Heart left ventricle (tissue), 16 donors: ENCODE results near the gene DOCK1. TPM values are rescaled to one million over a fixed set of nuclear protein-coding genes. Genes with fewer than 3 reads are reported as not detected.

Experiments
- ATAC-seq, 4 donors: fragments of 200-7000 bp; cut with Tn5 transposase; one replicate each; pipeline ENCODE4 v1.9.1; 2020 to 2022; ENCODE audit warnings: moderate library complexity in 4 of 4, mild to moderate bottlenecking in 3 of 4, moderate number of reproducible peaks in 1 of 4
- DNase-seq, 5 donors: peaks; one replicate each; pipeline ENCODE4 v3.0.0-alpha.2; 2020
- H3K27ac ChIP-seq, 12 donors: fragments of 200-600 bp; sonication (generic) in 4 of 12; one replicate each; pipeline versions ENCODE4 v1.5.0 to v1.8.0; 2016 to 2022; ENCODE audit warnings: mild to moderate bottlenecking in 2 of 12
- H3K27me3 ChIP-seq, 9 donors: fragments of 200-600 bp; sonication (generic) in 2 of 9; one replicate each; pipeline versions ENCODE4 v1.5.1 to v1.8.0; 2016 to 2022; ENCODE audit warnings: mild to moderate bottlenecking in 3 of 9
- H3K36me3 ChIP-seq, 9 donors: fragments of 200-600 bp; sonication (generic) in 2 of 9; one replicate each; pipeline versions ENCODE4 v1.5.0 to v1.8.0; 2018 to 2022; ENCODE audit warnings: mild to moderate bottlenecking in 2 of 9
- H3K4me1 ChIP-seq, 12 donors: fragments of 200-600 bp; sonication (generic) in 4 of 12; one replicate each; pipeline versions ENCODE4 v1.5.0 to v1.8.0; 2016 to 2022; ENCODE audit warnings: mild to moderate bottlenecking in 3 of 12
- H3K4me3 ChIP-seq, 12 donors: fragments of 200-600 bp; sonication (generic) in 4 of 12; one replicate each; pipeline versions ENCODE4 v1.5.0 to v1.8.0; 2017 to 2022; ENCODE audit warnings: mild to moderate bottlenecking in 9 of 12, moderate library complexity in 4 of 12
- H3K9me3 ChIP-seq, 12 donors: fragments of 200-600 bp; sonication (generic) in 4 of 12; one replicate each; pipeline versions ENCODE4 v1.5.0 to v1.8.0; 2016 to 2022; ENCODE audit warnings: mild to moderate bottlenecking in 1 of 12
- POLR2A ChIP-seq, 2 donors: fragments of 450-650 bp; IDR thresholded peaks; one replicate each; pipeline ENCODE4 v1.6.1; 2017; ENCODE audit warnings: antibody characterized with exemption in 2 of 2, mild to moderate bottlenecking in 2 of 2, moderate library complexity in 2 of 2
- WGBS, 4 donors: extraction: QIAGEN DNeasy Blood & Tissue Kit in 2 of 4; methylation state at CpG; one replicate each; pipeline versions ENCODE4 v1.1.5 to v1.1.7; 2013 to 2018; 5-methylcytosine and 5-hydroxymethylcytosine counted together
- intact Hi-C, 10 donors: fragments of 100-400 bp; cut with DNase I; formaldehyde crosslinking; loops; one replicate each; pipeline versions ENCODE4 v1.11.1 to v1.14.2; 2022
- polyA plus RNA-seq, 2 donors: library from polyadenylated mRNA; stranded (reverse); fragments of 200-250 nt; gene quantifications; one replicate each; pipeline ENCODE4 v1.2.3, GENCODE V29; 2013
- total RNA-seq, 9 donors: library from RNA; depleted of rRNA in 2 of 9; stranded (reverse); fragments of >200 nt in 2 of 9; fragmentation: NEBNext Ultra II Directional in 3 of 9; extraction: Animal tissue kit (Norgen Biotek cat#: 25700) in 3 of 9; gene quantifications; one replicate each; pipeline versions ENCODE4 v1.1.0 to v1.2.4, GENCODE V29; 2016 to 2023
- TF ChIP-seq, protein P1 (sequence below), 12 donors: fragments of 200-600 bp; sonication (generic) in 4 of 12; IDR thresholded peaks; one replicate each; pipeline versions ENCODE4 v1.5.0 to v1.8.0; 2018 to 2022; ENCODE audit warnings: antibody characterized with exemption in 12 of 12, mild to moderate bottlenecking in 5 of 12
- donor health status: ischemic (EF 13 %, LVEDD 7.1; RV severe dilation, severe dysfunction).
- donor health status: healthy with polysubstance abuse.
- donor health status: DM: no; HTN: yes; CAD: no.
- donor health status: DM: no; HTN: no; CAD: no.
- donor health status: ischemic (EF 25% LVEDD 6.9; RV normal size, moderate dysfunction).
- donor health status: ischemic (EF 25% LVEDD 5.7; RV mildly dilated, moderate dysfunction).
- donor health status: healthy.
- donor health status: DM: yes; HTN: yes; CAD: no.
- donor health status: ischemic (EF 35%, LVEDD 5.7; RV mildly dilated, moderate dysfunction).
- donor health status: nonischemic (EF 11% LVEDD 7.7; RV severe dilation, severe dysfunction).
- donor health status: DM: yes; HTN: yes; CAD: no.
- donor health status: PGD.
- donor health status: ischemic (EF 29% LVEDD 5.4; RV normal size, mild dysfunction).
- donor health status: nonischemic (EF 23%, LVEDD 6.1; RV moderate dilation, normal function).

DOCK1 gene
- total and polyA plus RNA-seq, 11 donors, result 5.0 to 31.6 (median 18.6) TPM

DNA sequence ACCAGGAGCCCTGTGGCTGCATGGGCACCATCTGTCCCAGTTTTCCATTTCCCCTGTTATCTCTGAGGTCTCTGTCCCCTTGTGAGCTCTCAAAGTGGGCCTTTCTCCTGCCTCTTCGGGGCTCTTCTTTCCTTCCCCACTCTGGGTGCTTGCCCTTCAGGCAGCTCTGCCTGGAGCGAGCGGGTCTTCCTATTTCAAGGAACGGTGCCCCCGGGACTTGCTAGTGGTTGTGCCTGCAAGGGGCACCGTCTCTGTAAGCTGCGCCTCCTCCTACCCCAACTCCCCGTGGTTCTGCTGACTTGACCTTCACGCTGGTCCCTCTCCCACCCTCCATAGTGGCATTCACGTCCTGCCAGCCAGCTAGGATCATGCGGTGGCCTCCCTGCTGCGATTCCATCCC lies 110.1 kb downstream of the DOCK1 start:
- no peaks in the 10 kb centered on the region for H3K27me3 ChIP-seq
- DNase-seq, result no peak
- TF ChIP-seq, protein P1, sequence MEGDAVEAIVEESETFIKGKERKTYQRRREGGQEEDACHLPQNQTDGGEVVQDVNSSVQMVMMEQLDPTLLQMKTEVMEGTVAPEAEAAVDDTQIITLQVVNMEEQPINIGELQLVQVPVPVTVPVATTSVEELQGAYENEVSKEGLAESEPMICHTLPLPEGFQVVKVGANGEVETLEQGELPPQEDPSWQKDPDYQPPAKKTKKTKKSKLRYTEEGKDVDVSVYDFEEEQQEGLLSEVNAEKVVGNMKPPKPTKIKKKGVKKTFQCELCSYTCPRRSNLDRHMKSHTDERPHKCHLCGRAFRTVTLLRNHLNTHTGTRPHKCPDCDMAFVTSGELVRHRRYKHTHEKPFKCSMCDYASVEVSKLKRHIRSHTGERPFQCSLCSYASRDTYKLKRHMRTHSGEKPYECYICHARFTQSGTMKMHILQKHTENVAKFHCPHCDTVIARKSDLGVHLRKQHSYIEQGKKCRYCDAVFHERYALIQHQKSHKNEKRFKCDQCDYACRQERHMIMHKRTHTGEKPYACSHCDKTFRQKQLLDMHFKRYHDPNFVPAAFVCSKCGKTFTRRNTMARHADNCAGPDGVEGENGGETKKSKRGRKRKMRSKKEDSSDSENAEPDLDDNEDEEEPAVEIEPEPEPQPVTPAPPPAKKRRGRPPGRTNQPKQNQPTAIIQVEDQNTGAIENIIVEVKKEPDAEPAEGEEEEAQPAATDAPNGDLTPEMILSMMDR (IDR thresholded peaks at IDR 0.05), result no peak
- no peak for TF ChIP-seq POLR2A (IDR thresholded peaks at IDR 0.05)
- H3K4me3 ChIP-seq, result no peak overlapping the region
- H3K9me3 ChIP-seq, result no peaks in the 10 kb centered on the region
- ATAC-seq, result no peak
- WGBS, 4 donors, result 95 to 97% (median 97%) methylated on average over 12 of the region's 12 CpGs
- H3K36me3 ChIP-seq, result peaks cover 0 to 67% (median 24%) of the 10 kb centered on the region in 9 donors
- intact Hi-C loops, result no loop called here
- H3K4me1 ChIP-seq, result peaks cover 0 to 21% (median 7%) of the 10 kb centered on the region in 12 donors
- no peak overlapping the region for H3K27ac ChIP-seq

- no peaks in the 10 kb centered on the region for H3K9me3 ChIP-seq
- intact Hi-C loops, result no loop called here
- H3K4me1 ChIP-seq, result peaks cover 0 to 21% (median 7%) of the 10 kb centered on the region in 12 donors
- TF ChIP-seq, protein P1 (IDR thresholded peaks at IDR 0.05), result no peak
- no peak for TF ChIP-seq POLR2A (IDR thresholded peaks at IDR 0.05)
- peaks cover 0 to 58% (median 24%) of the 10 kb centered on the region in 9 donors for H3K36me3 ChIP-seq
- ATAC-seq (no peak), DNase-seq (no peak)
- no peak overlapping the region for H3K27ac ChIP-seq
- no peaks in the 10 kb centered on the region for H3K27me3 ChIP-seq
- H3K4me3 ChIP-seq, result no peak overlapping the region
- WGBS, 4 donors, result 86 to 97% (median 89%) methylated on average over 10 to 11 of the region's 11 CpGs
These were observed 111.1 kb downstream of the DOCK1 start for GRCh38 chr10:127016331-127016730.

GRCh38 chr10:127017541-127018297 lies 112.5 kb downstream of the DOCK1 start:
- Histone ChIP-seq H3K9me3 (no peaks in the 10 kb centered on the region), H3K4me3 (no peak overlapping the region), H3K36me3 (peaks cover 0 to 53% (median 19%) of the 10 kb centered on the region in 9 donors), H3K27ac (no peak overlapping the region), H3K4me1 (peaks cover 0 to 13% (median 7%) of the 10 kb centered on the region in 12 donors), H3K27me3 (no peaks in the 10 kb centered on the region)
- DNase-seq (no peak), ATAC-seq (no peak)
- TF ChIP-seq POLR2A (IDR thresholded peaks at IDR 0.05), result no peak
- TF ChIP-seq, protein P1 (IDR thresholded peaks at IDR 0.05), result no peak
- WGBS, 4 donors, result 89 to 93% (median 91%) methylated on average over 20 of the region's 20 CpGs
- intact Hi-C loops, result no loop called here

DNA sequence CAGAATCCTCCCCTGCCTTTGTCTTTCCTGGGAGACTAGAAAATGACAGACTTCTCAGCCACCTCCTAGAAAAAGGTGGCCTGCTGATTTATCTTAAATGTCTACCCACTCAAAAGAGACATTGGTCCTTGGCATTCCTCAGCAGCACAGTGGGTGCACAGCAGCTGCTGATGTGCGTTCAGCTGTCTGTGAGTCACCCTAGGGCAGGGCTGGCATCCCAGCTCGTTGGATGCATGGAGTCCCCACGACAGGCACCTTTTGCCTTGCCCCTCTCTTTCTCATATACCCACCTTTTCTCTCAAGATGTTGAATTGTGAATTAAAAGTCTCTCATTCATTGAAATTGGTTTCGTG lies 113.0 kb downstream of the DOCK1 start:
- Histone ChIP-seq H3K4me3 (no peak overlapping the region), H3K9me3 (no peaks in the 10 kb centered on the region), H3K27me3 (no peaks in the 10 kb centered on the region), H3K4me1 (peaks cover 0 to 7% (median 4%) of the 10 kb centered on the region in 12 donors), H3K27ac (no peak overlapping the region), H3K36me3 (peaks cover 0 to 57% (median 21%) of the 10 kb centered on the region in 9 donors)
- intact Hi-C loops, result no loop called here
- DNase-seq (no peak), ATAC-seq (no peak)
- WGBS, 4 donors, result 92 to 94% (median 93%) methylated on average over 4 of the region's 4 CpGs
- no peak for TF ChIP-seq POLR2A (IDR thresholded peaks at IDR 0.05)
- TF ChIP-seq, protein P1 (IDR thresholded peaks at IDR 0.05), result no peak
